ENCODE data around the gene SEL1L.
"Not testable (repeated sequence)": the region's sequence is repeated elsewhere in the genome, so short reads cannot be mapped to it uniquely, and the experiment has no call there.

Gene SEL1L

DNA sequence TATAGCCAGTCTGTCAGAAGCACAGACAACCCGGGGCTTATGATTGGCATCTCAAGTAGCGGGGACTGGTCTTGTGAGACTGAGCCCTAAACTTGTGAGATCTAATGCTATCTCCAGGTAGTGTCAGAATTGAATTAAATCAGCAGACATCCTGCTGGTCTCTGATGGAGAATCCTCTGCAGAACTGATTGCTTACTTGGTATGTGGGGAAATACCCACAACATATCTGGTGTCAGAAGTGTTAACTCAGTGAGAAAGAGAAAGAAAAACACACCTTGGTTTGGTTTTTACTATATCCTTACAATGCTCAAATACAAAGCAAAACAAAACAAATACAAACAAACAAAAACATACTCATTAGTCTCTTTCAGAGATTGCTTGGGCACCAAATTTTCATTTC is 10.0 kb downstream of the SEL1L start:
- no peak for DNase-seq

DNA sequence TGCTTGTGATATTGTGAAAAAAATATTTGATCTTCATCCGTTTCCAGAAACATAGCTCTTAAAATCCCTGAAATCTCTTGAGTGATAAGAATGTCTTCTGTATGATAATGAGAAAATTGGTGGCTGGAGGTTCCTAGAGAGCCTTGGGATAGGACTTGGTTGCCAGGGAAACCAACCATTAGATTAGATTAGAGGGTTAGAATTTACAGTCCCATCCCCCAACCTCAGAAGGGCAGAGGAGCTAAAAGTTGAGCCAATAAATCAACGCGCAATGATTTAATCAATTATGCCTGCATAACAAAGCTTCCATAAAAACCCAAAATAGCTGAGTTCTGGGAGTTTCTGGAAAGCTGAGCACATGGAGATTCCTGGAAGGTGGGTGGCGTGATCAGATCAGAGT is 10.6 kb downstream of the SEL1L start:
- no peak for DNase-seq

DNA sequence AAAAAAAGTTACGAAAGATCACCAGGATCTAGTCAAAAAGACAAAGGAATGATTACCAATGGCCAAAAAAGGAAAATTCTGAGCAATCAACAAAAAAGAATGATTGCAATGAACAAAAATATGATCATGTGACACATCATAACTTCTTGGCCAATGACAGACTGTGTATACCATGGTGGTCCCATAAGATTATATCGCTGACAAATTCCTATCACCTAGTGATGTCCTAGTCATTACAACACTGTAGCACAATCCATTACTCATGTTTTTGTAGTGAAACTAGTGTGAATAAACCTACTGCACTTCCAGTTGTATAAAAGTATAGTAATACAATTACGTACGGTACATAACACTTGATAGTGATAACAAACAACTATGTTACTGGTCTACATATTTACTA is 12.3 kb downstream of the SEL1L start:
- no peak for DNase-seq

DNA sequence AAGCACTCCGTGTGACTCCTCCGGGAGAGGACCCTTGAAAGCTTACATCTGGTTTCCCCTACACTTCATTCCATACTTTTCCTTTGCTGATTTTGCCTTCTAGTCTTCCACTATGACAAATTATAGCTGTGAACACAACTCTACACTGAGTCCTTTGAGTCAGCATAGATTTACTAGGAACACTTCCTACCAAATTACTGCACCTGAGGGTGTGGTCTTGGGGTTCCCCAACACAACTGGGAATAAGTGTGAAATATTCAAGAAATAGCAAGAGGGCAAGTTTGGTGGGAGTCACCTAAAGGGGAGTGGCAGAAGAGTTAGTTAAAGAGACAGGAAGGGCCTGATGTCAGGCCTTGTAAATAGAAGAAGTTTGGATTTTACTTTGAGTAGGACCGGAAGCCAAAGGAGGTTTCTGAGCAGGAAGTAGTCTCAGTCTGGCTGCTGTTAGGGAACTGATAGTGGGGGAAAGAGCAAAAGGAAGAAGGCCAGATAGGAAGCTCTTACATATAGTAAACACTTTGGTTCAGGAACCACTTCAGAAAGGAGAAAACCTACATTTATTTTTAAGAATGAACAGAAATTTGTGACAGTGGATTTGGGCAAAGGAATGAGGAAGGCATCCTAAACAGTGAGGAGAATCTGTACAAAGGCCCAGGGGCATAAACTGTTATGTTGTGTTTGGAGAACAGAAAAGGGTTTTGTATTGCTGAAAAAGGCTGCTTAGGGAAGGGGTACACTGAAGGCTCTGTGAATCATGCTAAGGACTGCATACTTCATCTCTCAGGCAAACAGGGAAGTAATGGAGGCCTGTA is 14.2 kb downstream of the SEL1L start:
- DNase-seq, result no peak

DNA sequence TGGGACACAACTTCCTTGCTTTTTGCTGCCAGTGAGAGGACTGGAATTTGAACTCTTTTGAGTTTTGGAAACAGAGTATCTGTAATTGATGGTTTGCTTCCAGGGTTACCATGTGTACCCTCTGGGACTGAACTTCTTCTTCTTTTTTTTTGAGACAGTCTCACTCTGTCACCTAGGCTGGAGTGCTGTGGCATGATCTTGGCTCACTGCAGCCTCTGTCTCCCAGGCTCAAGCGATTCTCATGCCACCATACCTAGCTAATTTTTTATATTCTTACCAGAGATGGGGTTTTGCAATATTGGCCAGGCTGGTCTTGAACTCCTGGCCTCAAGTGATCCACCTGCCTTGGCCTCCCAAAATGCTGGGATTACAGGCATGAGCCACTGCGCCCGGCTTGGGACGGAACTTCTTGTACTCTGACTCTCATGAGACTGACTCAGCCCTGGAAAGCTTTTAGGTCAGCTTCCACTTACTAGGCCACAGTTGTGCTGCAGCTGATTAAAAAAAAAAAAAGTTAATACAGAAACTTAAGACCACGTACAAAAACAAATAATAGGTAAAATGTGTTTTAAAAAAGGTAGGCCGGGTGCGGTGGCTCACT is 15.8 kb downstream of the SEL1L start:
- no peak for DNase-seq

DNA sequence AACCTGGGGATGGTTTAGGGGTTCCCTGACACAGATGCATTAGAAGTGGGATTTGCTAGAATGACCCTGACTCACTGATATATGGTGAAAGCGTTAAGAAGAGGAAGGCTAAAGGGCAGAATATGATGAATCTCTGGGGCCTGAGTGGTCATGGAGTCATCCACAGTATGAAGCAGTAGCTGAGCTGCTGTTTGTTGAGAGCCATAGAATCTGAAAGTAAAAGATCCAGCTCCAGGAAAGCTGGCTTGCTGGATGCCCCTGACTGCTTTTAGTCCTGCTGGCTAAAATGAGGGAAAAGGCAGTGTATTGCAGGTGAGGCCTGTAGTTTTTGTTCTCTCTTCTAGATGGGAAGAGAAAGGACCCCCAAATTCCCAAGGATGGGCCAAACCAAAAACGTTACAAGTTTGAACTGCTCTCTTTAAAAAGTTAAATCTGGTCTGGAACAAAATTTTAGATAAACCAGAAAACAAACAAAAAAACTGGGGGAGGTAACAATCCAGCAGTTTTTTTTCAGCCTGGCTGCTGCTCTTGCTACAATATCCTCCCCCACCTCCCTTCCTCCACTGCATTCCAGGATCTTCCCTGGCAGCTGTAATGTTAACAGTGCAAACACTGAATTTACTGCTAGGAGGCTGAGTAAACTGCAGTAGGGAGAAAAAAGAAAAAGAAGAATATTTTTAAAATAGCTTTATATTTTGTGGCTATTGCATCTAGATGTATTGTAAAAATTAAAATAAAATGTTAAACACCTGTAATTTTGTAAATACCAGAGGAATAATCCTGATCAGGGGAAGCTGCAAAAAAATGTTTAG is 16.5 kb downstream of the SEL1L start:
- no peak for DNase-seq

DNA sequence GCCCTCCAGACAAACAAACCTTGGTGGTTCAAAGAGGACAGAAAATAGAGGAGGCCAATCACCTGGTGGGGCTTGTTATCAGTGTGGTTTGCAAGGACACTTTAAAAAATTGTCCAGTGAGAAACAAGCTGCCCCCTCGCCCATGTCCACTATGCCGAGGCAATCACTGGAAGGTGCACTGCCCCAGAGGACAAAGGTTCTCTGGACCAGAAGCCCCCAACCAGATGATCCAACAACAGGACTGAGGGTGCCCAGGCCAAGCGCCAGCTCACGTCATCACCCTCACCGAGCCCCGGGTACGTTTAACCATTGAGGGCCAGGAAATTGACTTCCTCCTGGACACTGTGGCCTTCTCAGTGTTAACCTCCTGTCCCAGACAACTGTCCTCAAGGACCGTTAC is 17.7 kb downstream of the SEL1L start:
- DNase-seq, result not testable (repeated sequence)

DNA sequence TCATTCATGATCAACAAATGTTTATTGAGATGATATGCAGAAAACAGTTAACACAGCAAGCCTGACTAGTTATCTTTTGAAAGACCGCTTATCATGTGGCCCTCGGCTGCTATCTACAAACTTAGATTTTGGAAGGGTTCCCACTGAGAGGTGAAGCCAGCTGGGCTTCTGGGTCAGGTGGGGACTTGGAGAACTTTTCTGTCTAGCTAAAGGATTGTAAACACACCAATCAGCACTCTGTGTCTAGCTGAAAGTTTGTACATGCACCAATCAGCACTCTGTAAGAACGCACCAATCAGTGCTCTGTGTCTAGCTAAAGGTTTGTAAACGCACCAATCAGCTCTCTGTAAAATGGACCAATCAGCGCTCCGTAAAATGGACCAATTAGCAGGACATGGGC is 20.8 kb downstream of the SEL1L start:
- not testable (repeated sequence) for DNase-seq

DNA sequence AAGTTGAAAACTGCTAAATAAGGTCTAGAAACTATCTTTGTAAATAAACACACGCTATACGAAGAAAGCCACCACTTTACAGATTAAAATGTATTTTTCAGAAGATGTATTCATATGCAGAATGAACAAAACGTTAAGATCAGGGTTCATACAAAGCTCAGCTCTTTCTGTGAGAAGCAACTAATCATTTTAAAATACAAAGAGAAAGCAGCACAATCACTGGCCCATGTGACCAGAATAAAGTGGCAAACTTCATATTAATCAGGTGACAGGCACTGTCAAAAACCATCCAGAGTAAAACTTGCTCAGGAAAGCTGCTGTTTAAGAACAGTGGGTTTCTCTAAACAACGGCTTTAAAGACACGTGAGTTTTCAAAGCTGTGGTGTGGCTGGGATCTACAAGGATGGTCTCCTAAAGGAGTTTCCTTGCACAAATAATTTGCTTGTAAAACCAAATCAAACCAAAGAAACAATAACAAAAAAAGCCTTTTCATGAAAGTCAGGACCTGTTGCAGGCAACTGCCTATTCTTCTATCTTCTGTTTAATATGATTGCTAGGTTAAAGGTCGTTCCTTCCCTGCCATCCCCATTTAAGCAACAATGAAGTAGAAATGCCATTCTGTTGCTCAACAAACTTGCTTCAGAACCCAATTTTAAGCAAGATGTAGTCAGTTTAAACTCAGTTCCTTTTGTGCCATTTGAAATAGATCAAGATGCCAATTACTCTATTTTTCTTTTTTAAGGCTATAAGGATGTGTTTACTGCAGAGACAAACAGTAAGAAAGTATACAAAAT is 22.3 kb downstream of the SEL1L start:
- DNase-seq, result no peak

DNA sequence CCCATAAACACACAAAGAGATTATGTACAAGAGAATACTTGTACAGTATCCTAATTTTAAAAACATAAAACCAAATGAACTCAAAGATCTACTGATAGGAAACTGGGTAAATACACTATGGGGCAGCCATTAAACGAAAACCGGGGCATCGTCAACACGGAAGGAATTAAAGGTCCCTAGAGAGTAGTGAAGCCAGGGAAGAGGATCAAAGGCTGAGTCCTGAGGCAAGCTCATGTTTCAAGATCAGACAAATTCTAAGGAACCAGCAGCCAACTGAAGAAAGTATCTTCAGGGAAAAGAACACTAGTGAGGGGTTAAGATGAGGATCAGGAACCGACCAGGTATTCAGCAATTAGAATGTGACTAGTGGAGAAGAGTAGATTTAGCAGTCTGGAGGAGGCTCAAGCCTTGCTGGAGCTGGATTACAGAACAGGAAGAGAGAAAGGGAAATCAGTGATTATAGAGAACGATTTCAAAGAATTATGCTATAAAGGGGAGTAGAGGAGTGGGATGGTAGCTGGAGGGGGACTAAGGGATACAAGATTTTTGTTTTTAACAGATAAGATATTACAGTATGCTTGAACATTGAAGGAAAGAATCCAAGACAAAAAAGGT is 23.7 kb downstream of the SEL1L start:
- DNase-seq, result no peak

DNA sequence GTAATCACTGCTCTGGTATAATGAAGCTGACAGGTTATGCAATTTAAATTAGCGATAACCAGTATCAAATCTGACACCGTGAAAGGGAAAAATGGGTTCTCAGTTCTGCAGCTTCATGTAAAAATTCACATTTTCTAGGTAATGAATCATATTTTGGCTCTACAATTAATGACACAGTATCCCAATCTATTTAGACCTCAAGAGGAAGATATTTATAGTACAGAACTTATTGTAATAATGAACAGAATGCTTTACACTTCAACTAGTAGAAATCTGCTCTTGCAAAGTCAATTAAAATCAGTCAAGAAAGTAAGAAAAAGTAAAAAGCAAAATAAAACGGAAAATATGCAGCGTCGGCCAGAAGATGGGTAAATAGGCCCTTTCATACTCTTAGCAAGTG is 24.3 kb downstream of the SEL1L start:
- DNase-seq, result no peak

DNA sequence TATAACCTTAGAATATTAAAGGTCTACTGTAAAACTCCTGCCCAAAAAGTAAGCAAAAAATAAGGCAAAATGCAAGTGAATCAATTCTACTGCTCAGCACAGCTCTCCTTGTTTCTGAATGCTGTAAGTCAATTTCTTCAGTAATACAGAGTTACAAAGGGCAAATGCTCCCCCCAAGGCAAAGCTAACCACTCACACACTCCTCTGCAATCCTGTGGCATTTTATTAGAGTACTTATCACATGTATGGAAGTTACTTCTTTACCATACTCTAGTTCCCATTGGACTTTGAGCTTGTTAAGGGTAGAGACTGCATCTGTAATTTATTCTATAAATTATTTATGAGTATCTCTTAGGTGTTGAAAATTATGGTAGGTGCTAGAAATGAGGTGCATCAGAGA is 27.2 kb downstream of the SEL1L start:
- DNase-seq, result no peak

DNA sequence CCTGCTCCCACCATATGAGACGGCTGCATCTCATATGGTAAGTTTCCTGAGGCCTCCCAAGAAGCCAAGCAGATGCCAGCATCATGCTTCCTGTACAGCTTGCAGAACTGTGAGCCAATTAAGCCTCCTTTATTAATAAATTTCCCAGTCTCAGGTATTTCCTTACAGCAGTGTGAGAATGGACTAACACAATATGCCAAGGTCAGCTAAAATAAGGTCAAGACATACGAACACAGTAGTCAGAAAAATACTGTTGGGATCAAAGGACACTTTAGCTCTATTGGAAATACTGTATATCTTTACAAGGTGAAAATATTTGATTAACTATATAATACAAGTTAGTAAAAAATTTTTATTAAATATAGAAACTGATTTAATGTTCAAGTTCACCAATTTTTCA is 28.8 kb downstream of the SEL1L start:
- DNase-seq, result no peak

DNA sequence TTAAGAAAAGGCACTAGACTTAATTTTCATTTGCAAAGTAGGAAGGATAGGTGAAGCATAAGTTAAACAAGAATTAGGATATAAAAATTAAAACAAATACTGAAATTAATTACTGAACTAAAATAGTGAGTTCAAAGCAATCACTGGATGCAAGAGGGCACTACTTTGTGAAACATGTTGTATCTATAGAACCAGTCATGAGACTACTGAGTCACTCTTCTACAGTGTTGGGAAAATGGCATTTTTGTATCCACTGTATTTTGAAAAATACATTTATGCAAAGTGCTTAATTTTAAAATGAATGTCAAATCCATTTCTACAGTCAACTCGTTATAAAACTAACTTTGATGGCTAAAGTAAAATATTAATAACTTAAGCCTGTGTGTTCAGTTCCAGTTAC is 47.9 kb downstream of the SEL1L start:
- DNase-seq, result no peak

DNA sequence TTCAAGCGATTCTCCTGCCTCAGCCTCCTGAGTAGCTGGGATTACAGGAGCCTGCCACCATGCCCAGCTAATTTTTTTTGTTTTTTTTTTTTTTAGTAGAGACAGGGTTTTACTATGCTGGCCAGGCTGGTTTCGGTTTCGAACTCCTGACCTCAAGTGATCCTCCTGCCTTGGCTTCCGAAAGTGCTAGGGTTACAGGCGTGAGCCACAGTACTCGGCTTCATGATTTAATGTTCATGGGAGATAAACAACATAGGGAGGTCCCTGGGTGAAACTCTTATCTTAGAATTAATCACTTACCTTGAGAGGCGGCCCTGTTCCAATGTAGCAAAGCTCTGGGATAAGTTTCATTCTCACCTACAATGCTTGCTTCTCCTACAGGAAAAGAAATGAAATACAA is 48.3 kb downstream of the SEL1L start:
- no peak for DNase-seq

DNA sequence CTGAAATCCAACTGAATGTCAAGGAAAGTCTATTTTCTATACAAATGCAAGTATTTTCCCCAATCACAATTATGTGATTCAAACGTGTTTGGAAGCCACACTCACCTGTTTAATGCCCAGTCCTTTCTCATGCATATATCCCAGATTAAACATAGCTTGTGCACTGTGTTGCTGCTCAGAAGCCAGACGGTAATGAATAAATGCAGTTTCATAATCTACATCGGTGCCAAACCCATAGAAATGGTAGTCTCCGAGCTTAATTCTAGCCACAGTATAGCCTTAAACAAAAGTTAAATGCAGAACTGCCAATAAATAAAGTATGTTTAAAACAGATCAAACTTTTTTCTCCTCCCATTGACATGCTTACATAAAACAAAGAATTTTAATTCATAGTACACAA is 49.5 kb downstream of the SEL1L start:
- no peak for DNase-seq

DNA sequence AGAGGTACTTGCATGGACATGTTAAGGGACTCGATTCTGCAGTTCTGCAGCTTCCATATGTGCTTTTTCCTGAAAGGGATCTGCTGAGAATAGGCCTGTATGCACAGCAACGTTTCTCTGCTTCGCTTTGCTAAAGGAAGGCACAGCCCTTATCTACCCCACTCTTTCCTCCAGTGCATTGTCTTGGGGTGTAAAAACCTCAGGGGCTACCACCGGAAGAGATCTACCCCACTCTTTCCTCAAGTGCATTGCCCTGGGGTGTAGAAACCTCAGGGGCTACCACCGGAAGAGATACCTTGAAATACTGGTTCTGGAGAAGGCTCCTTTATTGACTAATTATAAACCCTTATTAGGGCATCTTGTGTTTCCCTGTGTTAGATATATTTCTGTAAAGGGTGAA is 52.9 kb downstream of the SEL1L start:
- no peak for DNase-seq

DNA sequence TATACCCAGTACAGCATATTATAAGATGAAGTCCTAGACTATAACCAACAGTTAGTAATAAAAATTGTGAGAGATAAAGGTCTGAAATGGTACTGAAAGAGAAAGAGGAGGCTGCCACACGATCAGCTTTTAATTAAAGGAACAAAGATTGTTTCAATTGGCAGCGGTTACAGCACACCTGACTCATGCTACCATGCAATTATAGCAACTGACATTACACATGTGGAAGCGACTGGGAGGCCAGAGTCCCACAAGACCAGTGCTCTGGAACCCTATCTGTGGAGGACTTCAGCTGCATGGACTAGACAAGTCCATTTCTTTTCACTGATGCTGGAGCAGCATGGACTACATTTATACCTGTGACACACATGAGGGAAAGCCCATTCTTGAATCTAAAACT is 55.2 kb downstream of the SEL1L start:
- no peak for DNase-seq

DNA sequence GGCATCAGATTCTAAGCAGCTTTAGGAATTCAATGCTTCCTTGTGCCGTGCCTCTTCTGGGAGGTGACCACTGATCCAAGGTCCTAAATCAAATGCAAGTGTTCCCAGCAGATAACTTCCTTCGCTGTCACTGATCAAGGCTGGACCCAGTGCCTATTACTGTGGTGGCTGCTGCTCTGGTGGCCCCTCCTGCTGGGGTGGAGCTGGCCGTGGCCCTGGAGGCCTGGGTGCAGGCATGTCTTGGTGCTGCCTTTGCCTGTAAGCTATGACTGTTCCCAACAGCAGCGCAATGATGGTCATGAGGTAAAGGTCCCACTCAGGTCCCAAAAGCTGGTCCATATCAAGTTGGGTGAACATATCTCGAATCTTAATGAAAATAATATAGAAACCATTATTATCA is 56.8 kb downstream of the SEL1L start:
- no peak for DNase-seq

DNA sequence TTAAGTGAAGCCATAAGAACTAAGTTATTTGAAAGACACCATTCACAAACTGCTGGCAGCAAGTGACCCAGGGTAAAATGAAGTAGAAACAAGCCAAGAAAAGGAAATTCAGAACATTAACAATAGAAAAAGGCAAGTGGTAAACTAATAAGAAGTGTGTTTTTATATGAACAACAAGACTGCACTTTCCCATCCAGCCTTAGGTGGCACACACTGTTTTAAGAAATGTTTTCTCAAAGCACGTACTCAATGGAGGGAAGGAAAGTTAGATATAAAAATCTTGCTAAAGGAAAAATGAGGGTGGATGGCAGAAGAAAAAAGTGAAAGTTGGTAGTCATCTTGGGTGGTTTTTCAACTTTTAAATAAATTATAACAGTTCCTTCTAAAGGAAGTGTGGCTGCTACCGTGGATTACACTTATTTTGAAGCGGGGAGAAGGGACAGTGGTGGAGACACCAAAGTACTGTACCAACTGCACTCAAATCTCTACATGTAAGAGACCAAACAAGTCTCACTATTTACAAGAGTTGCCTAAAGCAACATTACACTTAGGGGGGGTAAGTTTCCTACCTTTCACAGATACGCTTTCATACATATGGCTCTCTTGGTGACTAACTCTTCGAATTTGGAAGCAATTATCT is 58.8 kb downstream of the SEL1L start:
- no peak for DNase-seq

DNA sequence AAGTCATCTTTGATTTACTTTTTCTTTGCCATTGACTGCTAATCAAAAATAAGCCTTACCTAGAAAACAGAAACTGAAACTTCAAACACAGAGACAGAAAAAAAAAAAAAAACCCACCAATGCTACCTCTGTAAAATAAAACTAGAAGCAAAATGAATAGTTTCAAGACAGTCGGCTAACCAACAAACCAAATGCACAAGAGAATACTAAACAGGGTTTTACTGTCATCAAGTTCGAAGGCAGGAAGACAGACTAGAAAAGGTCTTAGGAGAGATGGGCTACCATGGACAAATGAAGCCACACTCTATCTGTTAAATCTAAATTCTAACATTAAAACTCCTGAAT is 59.5 kb downstream of the SEL1L start:
- no peak for DNase-seq

DNA sequence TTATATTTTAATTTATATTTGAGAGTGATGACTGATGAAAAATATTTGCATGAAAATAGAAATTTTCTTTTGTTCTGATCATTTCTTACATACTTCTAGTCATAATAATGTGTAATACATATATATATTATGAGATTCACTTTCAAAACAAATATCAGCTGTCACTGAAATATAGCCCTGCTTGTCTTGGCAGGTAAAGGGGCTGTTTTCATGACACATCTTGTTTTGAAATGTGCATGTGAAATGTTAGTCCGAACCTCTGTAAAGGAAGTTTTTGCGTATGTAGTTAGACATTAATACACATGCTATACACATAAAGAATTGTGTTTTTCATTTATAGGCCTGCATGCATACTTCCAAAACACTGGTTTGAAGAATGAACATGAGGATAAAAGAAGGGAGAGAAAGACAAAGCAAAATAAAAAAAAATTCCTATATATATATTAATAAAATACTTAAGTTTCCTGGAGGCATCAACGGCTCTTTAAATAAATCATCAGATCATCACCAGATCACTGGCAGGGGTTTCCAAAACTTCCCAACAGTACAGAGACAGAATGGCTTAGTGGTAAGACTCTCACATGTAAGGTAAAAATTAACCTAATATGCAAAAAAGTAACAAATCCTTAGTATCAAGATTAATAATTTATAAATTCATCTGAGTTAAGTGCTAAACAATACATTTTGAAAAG is 60.1 kb downstream of the SEL1L start:
- no peak for DNase-seq
